K562 (cell line): ENCODE results near the gene HMCN2. TPM values are rescaled to one million over a fixed set of nuclear protein-coding genes. Genes with fewer than 3 reads are reported as not detected.
A peak's percentile ranks its signal among the peaks of the same experiment; 100 is the strongest.

ENCODE experiments used
- ATAC-seq: fragments of 200-7000 bp; cut with Tn5 transposase; 3 replicates; pipeline ENCODE4 v1.9.1; 2020; ENCODE audit warnings: moderate library complexity
- BruUV-seq: library from RNA; stranded (reverse); fragments of 400-500 nt; replicated peaks from 2 replicates; lab custom pipeline; 2021; lab: Mats Ljungman, UMichigan
- CTCF ChIA-PET: fragments of 300-600 bp; formaldehyde crosslinking; extraction: SDS; loops from one replicate; lab custom pipeline; 2021; ENCODE audit warnings: low intra/inter-chr PET ratio; lab: Yijun Ruan, JAX
- POLR2A ChIA-PET: fragments of 300-600, 350-650 bp; sonication (Branson Sonifier 250); formaldehyde crosslinking; extraction: SDS; loops from one replicate; lab custom pipeline; 2021; ENCODE audit warnings: antibody characterized with exemption, inconsistent platforms; lab: Yijun Ruan, JAX
- DNase-seq, 4 experiments: peaks; one replicate each; pipeline versions ENCODE4 v3.0.0 to v3.0.0-alpha.2; 2011 to 2018; ENCODE audit warnings: low spot score in 3 of 4, mixed read lengths in 3 of 4; ENCODE audit errors: extremely low read depth in 1 of 4
- FAIRE-seq: peaks from 2 replicates; lab custom pipeline; 2011; peaks lifted over from hg19 to GRCh38; lab: Jason Lieb, UNC
- H2AFZ ChIP-seq: 2 replicates; pipeline ENCODE4 v1.6.0; 2011; ENCODE audit warnings: low read depth, low read length, control low read depth, inconsistent platforms
- H3K27ac ChIP-seq: fragments of 200-600 bp; 3 replicates; pipeline ENCODE4 v1.8.0; 2011; ENCODE audit warnings: low read depth, mild to moderate bottlenecking, control low read depth, inconsistent platforms, low read length, moderate library complexity, mixed read lengths; ENCODE audit errors: extremely low read depth
- H3K27me3 ChIP-seq, 2 experiments: fragments of 300-600 bp in 1 of 2; 2 replicates in 1 of 2; 3 replicates in 1 of 2; pipeline versions ENCODE4 v1.6.0 to v1.8.0; 2011; ENCODE audit warnings: inconsistent platforms in 2 of 2, low read length in 2 of 2, mild to moderate bottlenecking in 1 of 2, mixed read lengths in 1 of 2, moderate library complexity in 1 of 2; ENCODE audit not compliant: control insufficient read depth in 2 of 2, insufficient read depth in 2 of 2
- H3K36me3 ChIP-seq: fragments of 300-600 bp; 3 replicates; pipeline ENCODE4 v1.8.0; 2011; ENCODE audit warnings: mild to moderate bottlenecking, low read length, inconsistent platforms; ENCODE audit not compliant: control insufficient read depth, insufficient read depth
- H3K4me1 ChIP-seq, 2 experiments: fragments of 200-600 bp in 1 of 2; replicated peaks in 1 of 2; 2 replicates in 1 of 2; 3 replicates in 1 of 2; pipeline versions ENCODE4 v1.5.1 to v1.8.0; 2011; ENCODE audit warnings: inconsistent platforms in 2 of 2, low read length in 2 of 2, mild to moderate bottlenecking in 1 of 2, mixed read lengths in 1 of 2, moderate library complexity in 1 of 2; ENCODE audit not compliant: control insufficient read depth in 2 of 2, insufficient read depth in 2 of 2
- H3K4me2 ChIP-seq: 2 replicates; pipeline ENCODE4 v1.6.1; 2011; ENCODE audit warnings: low read length, control low read depth, inconsistent platforms, mixed read lengths; ENCODE audit not compliant: insufficient read depth
- H3K4me3 ChIP-seq: fragments of 200-600 bp; sonication (generic), shearing (Covaris generic); 2 replicates; pipeline ENCODE4 v1.5.1; 2016; ENCODE audit warnings: control low read depth, inconsistent platforms
- H3K79me2 ChIP-seq: fragments of 200-600 bp; 3 replicates; pipeline ENCODE4 v1.8.0; 2011; ENCODE audit warnings: low read length, inconsistent platforms; ENCODE audit not compliant: control insufficient read depth, insufficient read depth
- H3K9ac ChIP-seq, 2 experiments: 2 replicates each; pipeline versions ENCODE4 v1.6.0 to v1.6.1; 2011; ENCODE audit warnings: low read depth in 2 of 2, low read length in 2 of 2, control low read depth in 1 of 2, inconsistent platforms in 1 of 2, mild to moderate bottlenecking in 1 of 2, mixed read lengths in 1 of 2; ENCODE audit not compliant: insufficient read depth in 1 of 2
- H3K9me1 ChIP-seq: one replicate; pipeline ENCODE4 v1.6.0; 2011; ENCODE audit warnings: inconsistent platforms, mild to moderate bottlenecking, low read length, moderate library complexity; ENCODE audit not compliant: control insufficient read depth, insufficient read depth
- H3K9me3 ChIP-seq: replicated peaks from 2 replicates; pipeline ENCODE4 v1.5.1; 2011; ENCODE audit warnings: low read depth, low read length, inconsistent platforms; ENCODE audit not compliant: control insufficient read depth, insufficient read depth
- H4K20me1 ChIP-seq: replicated peaks from 2 replicates; pipeline ENCODE4 v1.6.1; 2011; ENCODE audit warnings: low read length, inconsistent platforms, mixed read lengths; ENCODE audit not compliant: control insufficient read depth, insufficient read depth
- NR2F6 ChIP-seq: fragments of 450-650 bp; formaldehyde crosslinking; IDR thresholded peaks from 2 replicates; pipeline ENCODE4 v1.4.0; 2020; ENCODE audit warnings: mild to moderate bottlenecking
- SRSF7 ChIP-seq: fragments of 200-400 bp; formaldehyde crosslinking; optimal IDR thresholded peaks from 2 replicates; pipeline ENCODE3; 2017; ENCODE audit warnings: mild to moderate bottlenecking, low read depth, low read length
- WGBS: fragments of 100-300 bp; shearing (Covaris generic); methylation state at CpG from one replicate; pipeline ENCODE4 v1.1.6; 2016; ENCODE audit warnings: low coverage, mixed read lengths; ENCODE audit not compliant: insufficient coverage; ENCODE audit errors: missing lambda C conversion rate; 5-methylcytosine and 5-hydroxymethylcytosine counted together
- in situ Hi-C: fragments of 300-500 bp; cut with MboI; formaldehyde crosslinking; loops from 4 replicates; pipeline ENCODE4 v1.15.0; 2018; ENCODE audit warnings: inconsistent platforms, mixed read lengths
- intact Hi-C: fragments of 100-400 bp; cut with micrococcal nuclease; formaldehyde crosslinking; loops from 2 replicates; pipeline ENCODE4 v1.14.2; 2022
- polyA plus RNA-seq, 8 experiments: library from polyadenylated mRNA; depleted of rRNA in 4 of 8; stranded (reverse) in 5 of 8; unstranded in 3 of 8; fragments of >200 nt; fragmentation: Nextera tagmentation in 2 of 8; fragmentation: Illumina TruSeq in 1 of 8; extraction: Ambion mirVana in 2 of 8; extraction: Trizol in 1 of 8; gene quantifications; 2 replicates each; pipeline versions ENCODE4 v1.2.1 to v1.2.3, GENCODE V29; 2011 to 2014; ENCODE audit warnings: inconsistent platforms in 1 of 8, missing spikeins in 1 of 8
- total RNA-seq, 7 experiments: library from RNA; depleted of rRNA in 6 of 7; stranded (reverse); fragments of >200 nt in 6 of 7; fragmentation: Illumina TruSeq in 2 of 7; extraction: Trizol in 2 of 7; gene quantifications; 2 replicates each; pipeline versions ENCODE4 v1.2.1 to v1.2.3, GENCODE V29; 2011 to 2021; ENCODE audit warnings: low replicate concordance in 1 of 7
- TF ChIP-seq, protein P1 (sequence below): sonication (generic); formaldehyde crosslinking; IDR thresholded peaks from 2 replicates; pipeline ENCODE4 v1.8.1; 2023; ENCODE audit warnings: mild to moderate bottlenecking, missing genetic modification reagents

Gene HMCN2
- total and polyA plus RNA-seq, 9 of the 15 experiments (the other 6 are each of a cell fraction or from before 2014, with no cell fraction given), result 0.01 TPM; not detected in 8

DNA sequence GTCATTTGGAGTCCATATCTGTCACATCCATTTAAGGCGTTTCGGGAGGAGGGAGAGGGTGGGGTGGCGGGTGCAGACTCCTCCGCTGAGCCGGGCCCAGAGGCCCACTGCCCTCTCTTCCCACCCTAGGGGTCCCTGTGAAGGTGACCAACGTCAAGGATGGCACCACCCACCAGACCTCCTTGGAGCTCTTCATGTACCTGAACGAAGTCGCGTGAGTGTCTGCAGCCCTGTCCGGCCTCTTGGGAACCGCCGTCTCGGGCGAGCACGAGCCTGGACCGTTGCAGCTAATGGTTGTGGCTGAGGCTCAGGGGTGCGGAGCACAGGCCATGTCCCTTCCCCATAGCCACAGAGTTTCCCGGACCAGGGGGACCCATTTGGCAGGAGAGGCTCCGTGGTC lies 214.0 kb downstream of the HMCN2 start:
- Histone ChIP-seq H3K27ac (no peak overlapping the region), H3K9me3 (no peaks in the 10 kb centered on the region), H2AFZ (no peak overlapping the region), H3K4me3 (no peak overlapping the region), H3K9ac (no peak overlapping the region), H3K36me3 (no peaks in the 10 kb centered on the region), H3K4me2 (no peak overlapping the region), H3K27me3 (peaks cover 3 to 26% of the 10 kb centered on the region in 2 experiments; a peak in 2 of 5 replicates), H4K20me1 (0 out of 2 replicates have a peak, but pooled peaks cover 9% of the 10 kb centered on the region), H3K9me1 (no peaks in the 10 kb centered on the region), H3K4me1 (peaks cover 0 to 30% of the 10 kb centered on the region in 2 experiments; a peak in 3 of 5 replicates), H3K79me2 (no peaks in the 10 kb centered on the region)
- TF ChIP-seq, protein P1, sequence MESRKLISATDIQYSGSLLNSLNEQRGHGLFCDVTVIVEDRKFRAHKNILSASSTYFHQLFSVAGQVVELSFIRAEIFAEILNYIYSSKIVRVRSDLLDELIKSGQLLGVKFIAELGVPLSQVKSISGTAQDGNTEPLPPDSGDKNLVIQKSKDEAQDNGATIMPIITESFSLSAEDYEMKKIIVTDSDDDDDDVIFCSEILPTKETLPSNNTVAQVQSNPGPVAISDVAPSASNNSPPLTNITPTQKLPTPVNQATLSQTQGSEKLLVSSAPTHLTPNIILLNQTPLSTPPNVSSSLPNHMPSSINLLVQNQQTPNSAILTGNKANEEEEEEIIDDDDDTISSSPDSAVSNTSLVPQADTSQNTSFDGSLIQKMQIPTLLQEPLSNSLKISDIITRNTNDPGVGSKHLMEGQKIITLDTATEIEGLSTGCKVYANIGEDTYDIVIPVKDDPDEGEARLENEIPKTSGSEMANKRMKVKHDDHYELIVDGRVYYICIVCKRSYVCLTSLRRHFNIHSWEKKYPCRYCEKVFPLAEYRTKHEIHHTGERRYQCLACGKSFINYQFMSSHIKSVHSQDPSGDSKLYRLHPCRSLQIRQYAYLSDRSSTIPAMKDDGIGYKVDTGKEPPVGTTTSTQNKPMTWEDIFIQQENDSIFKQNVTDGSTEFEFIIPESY, result peak; percentile 64; the same call in 1 of the 2 replicates
- no peak for TF ChIP-seq SRSF7
- TF ChIP-seq NR2F6 (CRISPR knock-in tag), result no peak
- DNase-seq (no peak), ATAC-seq (no peak), FAIRE-seq (no peak)
- BruUV-seq, result no TSS peak
- CTCF ChIA-PET, result interaction anchor here (0.7 kb wide), 1 partner anchor 14 kb away, joined by 3 read pairs; no protein-coding TSS in a partner anchor
- WGBS, result 76% methylated on average over 11 of the region's 19 CpGs
- in situ Hi-C loops, result no loop called here
- POLR2A ChIA-PET, result interaction anchor here (0.7 kb wide), 1 partner anchor 52 kb away, joined by 4 read pairs; no protein-coding TSS in a partner anchor
- intact Hi-C loops, result no loop called here
